Camera-type eye (tissue), 1 donor: Measurements from ENCODE around the gene GIMAP2. TPM values are rescaled to one million over a fixed set of nuclear protein-coding genes. Genes with fewer than 3 reads are reported as not detected.

Experiments
- total RNA-seq: library from RNA; depleted of rRNA; stranded (reverse); fragments of >200 nt; gene quantifications from one replicate; pipeline ENCODE4 v1.2.3, GENCODE V29; 2014

Gene GIMAP2
- total RNA-seq, result 7.6 TPM

GRCh38 chr7:150685219-150686029 is at the start of gene GIMAP2:
TSS of gene GIMAP2 (plus strand) at chr7:150685706. CDS start at chr7:150687060, 1,354 bp downstream.

GRCh38 chr7:150716368-150716767 is 30.9 kb downstream of the GIMAP2 start, which contains the start of gene GIMAP1:
TSS of gene GIMAP1 (plus strand) at chr7:150716613. CDS start at chr7:150719048, 2,435 bp downstream.

GRCh38 chr7:150737265-150738055 is 52.0 kb downstream of the GIMAP2 start, which contains the start of gene GIMAP5:
TSS of gene GIMAP5 (plus strand) at chr7:150737418. CDS start at chr7:150740885, 3,467 bp downstream.

Other genes starting within 250 kb of the GIMAP2 start
- 7.5 TPM for gene GIMAP8, start 235.1 kb upstream of the GIMAP2 start, total RNA-seq
- gene GIMAP7, start 170.8 kb upstream of the GIMAP2 start, total RNA-seq, result 4.1 TPM
- gene GIMAP4, start 118.3 kb upstream of the GIMAP2 start, total RNA-seq, result 22.5 TPM
- 11.7 TPM for gene GIMAP6, start 53.3 kb upstream of the GIMAP2 start, total RNA-seq
- gene GIMAP1, start 30.9 kb downstream of the GIMAP2 start, total RNA-seq, result 1.9 TPM
- 14.8 TPM for gene GIMAP5, start 51.7 kb downstream of the GIMAP2 start, total RNA-seq
- 30.5 TPM for gene TMEM176B, start 114.7 kb downstream of the GIMAP2 start, total RNA-seq
- 15.6 TPM for gene TMEM176A, start 115.1 kb downstream of the GIMAP2 start, total RNA-seq
- gene AOC1, start 166.8 kb downstream of the GIMAP2 start, total RNA-seq, result not detected